SHP77 treated with DMSO at 0.1 percent for 48 hours (cell line): ENCODE data around the gene MAST3.
A peak's percentile ranks its signal among the peaks of the same experiment; 100 is the strongest.

Source experiments
- DNase-seq: peaks from one replicate; lab custom pipeline; 2025; lab: John Stamatoyannopoulos, UW

The MAST3 gene

GRCh38 chr19:18159810-18160209 is 62.2 kb downstream of the MAST3 start:
- no peak for DNase-seq

GRCh38 chr19:18160493-18160970 is 63.0 kb downstream of the MAST3 start:
- no peak for DNase-seq

GRCh38 chr19:18160971-18161635 is 63.5 kb downstream of the MAST3 start:
- no peak for DNase-seq

- DNase-seq, result no peak
These were observed 64.0 kb downstream of the MAST3 start for GRCh38 chr19:18161636-18162002.

- DNase-seq, result no peak
These were observed 66.5 kb downstream of the MAST3 start for GRCh38 chr19:18164072-18164471.

- DNase-seq, result no peak
These were observed 68.4 kb downstream of the MAST3 start for GRCh38 chr19:18165794-18166544.

- DNase-seq, result no peak
These were observed 69.4 kb downstream of the MAST3 start for GRCh38 chr19:18167011-18167410.

GRCh38 chr19:18167975-18168645 is 70.5 kb downstream of the MAST3 start:
- DNase-seq, result no peak

- no peak for DNase-seq
These were observed 71.2 kb downstream of the MAST3 start for GRCh38 chr19:18168673-18169381.

GRCh38 chr19:18170714-18171255 is 73.2 kb downstream of the MAST3 start:
- DNase-seq, result no peak

GRCh38 chr19:18171605-18172327 is 74.2 kb downstream of the MAST3 start:
- DNase-seq, result no peak

GRCh38 chr19:18172331-18173053 is 74.9 kb downstream of the MAST3 start:
- DNase-seq, result no peak

GRCh38 chr19:18173054-18173571 is 75.5 kb downstream of the MAST3 start:
- no peak for DNase-seq

GRCh38 chr19:18173572-18174288 is 76.2 kb downstream of the MAST3 start, which contains the start of gene IFI30:
Gene IFI30, plus strand, starts transcription at chr19:18173813. Its CDS starts 29 bp downstream, at chr19:18173842.
- peak; percentile 70 for DNase-seq

- no peak for DNase-seq
These were observed 77.4 kb downstream of the MAST3 start for GRCh38 chr19:18174983-18175382.

GRCh38 chr19:18176367-18177310 is 79.1 kb downstream of the MAST3 start:
- DNase-seq, result no peak

GRCh38 chr19:18179957-18180356 is 82.4 kb downstream of the MAST3 start:
- DNase-seq, result no peak

GRCh38 chr19:18183529-18183928 is 86.0 kb downstream of the MAST3 start:
- no peak for DNase-seq
